Measurements from ENCODE around the gene THUMPD2.
"Not testable (repeated sequence)": the region's sequence is repeated elsewhere in the genome, so short reads cannot be mapped to it uniquely, and the experiment has no call there.

Gene THUMPD2, protein sequence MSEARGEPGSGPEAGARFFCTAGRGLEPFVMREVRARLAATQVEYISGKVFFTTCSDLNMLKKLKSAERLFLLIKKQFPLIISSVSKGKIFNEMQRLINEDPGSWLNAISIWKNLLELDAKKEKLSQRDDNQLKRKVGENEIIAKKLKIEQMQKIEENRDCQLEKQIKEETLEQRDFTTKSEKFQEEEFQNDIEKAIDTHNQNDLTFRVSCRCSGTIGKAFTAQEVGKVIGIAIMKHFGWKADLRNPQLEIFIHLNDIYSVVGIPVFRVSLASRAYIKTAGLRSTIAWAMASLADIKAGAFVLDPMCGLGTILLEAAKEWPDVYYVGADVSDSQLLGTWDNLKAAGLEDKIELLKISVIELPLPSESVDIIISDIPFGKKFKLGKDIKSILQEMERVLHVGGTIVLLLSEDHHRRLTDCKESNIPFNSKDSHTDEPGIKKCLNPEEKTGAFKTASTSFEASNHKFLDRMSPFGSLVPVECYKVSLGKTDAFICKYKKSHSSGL

DNA sequence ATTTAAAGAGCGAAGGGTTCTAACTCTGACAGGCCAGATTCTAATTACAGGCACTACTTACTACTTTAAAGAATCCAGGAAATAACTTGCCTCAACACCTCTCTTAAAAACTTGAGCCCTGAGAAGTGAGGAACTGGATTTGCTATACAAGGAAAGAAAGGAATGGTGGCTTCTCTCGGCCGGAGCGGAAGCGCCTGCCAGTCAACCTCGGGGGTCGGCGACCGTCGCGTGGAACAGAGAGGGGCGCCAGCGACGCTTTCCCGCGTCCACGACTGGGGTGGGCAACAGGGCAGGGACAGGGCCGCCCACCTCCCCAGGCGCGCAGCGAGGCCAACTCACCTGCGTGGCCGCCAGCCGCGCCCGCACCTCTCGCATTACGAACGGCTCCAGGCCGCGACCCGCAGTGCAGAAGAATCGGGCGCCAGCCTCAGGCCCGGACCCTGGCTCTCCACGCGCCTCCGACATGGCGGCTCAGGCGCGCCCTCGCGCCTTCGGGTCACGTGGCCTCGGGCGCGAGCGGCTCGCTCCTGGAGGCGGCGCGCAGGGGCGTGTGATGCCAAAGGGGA, at the start of gene THUMPD2:
Gene THUMPD2 (minus strand): TSS at position 484 of the 566 bp plus-strand sequence. CDS start 19 bp downstream, at position 465.
- DNase-seq: peak; percentile 32

DNA sequence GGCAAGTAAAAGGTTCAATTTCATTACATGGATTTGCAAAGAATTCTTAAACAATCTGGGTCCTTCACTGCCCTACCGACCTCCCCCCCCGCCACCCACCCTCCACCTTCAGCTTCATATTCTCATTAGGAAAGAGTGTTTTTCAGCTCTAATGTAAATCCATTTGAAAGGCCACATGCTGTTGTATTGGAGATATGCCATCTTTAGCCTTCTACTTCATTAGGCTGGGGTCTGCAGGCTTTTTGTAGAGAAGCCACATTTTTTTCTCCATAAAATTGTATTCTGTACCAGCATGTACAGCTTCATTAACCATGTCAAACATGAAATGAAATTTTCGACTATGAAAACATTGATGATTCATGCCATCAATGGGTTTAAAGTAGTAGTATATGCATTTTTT, 42.8 kb upstream of the THUMPD2 start:
- no peak for DNase-seq

DNA sequence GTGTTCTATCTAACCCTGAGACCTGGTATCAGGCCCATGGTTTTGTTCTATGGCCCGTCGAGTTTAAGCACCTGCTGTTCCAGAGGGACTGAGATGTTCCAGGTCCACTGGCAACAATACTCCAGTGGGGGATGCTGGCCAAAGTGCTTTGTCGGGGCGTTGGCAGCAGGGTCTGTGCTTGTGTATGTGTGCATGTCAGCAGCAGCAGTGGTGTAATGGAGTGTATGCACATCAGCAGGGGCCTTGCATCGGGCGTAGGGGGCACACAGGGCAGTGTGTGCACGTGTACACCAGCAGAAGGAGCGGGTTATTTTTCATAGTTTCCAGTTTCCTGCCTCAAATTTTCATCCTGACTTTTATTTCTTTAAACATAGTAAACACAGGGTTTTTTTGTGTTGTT, 37.8 kb upstream of the THUMPD2 start:
- DNase-seq: no peak

DNA sequence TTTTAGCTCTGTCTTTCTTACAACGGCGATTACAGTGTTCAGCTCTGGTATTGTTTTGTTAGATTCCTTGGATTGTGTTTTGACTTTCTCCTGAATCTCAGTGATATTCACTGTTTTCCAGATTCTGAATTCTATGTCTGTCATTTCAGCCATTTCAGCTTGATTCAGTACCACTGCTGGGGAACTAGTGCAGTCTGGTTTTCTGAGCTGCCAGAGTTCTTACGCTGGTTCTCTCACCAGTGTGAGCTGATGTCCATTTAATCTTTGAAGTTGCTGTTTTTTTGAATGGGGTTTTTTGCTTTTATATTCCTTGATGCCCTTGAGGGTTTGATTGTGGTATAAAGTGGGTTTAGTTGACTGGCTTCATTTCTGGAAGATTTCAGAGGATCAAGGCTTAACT, 37.4 kb upstream of the THUMPD2 start:
- DNase-seq: no peak

DNA sequence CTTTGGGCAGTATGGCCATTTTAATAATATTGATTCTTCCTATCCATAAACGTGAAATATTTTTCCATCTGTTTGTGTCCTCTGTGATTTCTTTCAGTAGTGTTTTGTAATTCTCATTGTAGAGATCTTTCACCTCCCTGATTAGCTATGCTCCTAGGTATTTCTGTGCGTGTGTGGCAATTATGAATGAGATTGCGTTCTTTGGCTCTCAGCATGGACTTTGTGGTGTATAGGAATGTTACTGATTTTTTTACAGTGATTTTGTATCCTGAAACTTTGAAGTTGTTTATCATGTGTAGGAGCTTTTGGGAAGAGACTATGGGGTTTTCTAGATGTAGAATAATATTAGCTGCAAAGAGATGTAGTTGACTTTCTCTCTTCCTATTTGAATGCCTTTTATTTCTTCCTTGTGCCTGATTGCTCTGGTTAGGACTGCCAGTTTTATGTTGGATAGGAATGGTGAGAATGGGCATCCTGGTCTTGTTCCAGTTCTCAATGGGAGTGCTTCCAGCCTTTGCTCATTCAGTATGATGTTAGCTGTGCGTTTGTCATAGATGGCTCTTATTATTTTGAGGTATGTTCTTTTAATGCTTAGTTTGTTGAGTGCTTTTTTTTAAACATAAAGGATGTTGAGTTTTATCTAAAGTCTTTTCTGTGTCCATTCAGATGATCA, 27.0 kb upstream of the THUMPD2 start:
- DNase-seq: no peak

DNA sequence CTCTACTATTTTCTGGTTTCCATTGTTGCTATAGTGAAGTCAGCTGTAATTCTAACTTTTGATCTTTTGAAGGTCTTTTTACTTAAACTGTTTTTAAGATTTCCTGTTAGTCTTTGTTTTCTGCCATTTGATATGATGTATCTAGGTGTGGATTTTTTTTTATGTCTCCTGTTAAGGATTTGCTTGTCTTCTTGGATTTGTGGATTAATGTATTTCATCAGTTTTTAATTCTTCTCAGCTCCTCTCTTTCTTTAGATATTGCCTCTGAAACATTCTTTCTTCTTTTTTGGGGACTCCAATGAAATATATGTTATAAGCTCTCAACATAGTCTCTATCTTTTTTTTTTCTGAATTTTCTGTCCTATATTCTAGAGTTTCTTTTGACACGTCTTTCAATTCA, 24.8 kb upstream of the THUMPD2 start:
- no peak for DNase-seq

DNA sequence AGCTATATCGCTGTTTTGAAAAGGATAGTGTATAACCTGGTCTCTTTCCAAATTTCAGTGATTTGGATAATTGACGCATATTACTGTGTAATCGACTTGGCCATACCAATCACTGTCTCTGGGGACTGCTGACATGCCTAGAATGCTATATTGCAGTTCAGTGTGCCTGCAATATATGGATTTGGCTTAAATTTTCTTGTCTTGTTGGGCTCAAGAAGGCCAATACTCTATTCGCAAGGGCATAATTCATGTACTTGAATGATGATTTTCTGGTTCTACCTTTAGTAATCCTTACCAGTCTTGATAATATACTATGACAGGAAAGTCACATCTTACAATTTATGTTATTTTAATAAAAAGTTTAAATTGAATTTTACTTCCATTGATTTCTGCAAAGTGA, 21.7 kb upstream of the THUMPD2 start:
- DNase-seq: no peak

DNA sequence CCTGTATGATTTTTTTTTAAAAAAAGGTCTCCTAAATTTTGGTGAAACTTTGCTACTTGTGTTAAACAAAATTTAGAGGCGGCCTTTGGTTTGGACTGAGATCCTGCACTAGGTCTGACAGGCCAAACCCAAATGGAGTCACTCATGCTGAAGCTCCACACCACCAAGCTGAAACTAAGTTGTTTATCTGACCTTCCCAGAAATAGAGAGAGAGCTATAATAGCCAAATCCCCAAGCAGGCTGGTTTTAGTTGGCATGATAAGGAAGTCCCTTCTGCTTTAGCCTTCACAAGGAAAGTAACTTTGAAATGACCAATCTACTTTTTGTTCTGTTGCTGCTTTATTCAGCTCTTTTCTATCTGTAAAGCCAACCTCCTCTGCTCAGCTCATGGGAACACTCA, 17.1 kb upstream of the THUMPD2 start:
- no peak for DNase-seq

DNA sequence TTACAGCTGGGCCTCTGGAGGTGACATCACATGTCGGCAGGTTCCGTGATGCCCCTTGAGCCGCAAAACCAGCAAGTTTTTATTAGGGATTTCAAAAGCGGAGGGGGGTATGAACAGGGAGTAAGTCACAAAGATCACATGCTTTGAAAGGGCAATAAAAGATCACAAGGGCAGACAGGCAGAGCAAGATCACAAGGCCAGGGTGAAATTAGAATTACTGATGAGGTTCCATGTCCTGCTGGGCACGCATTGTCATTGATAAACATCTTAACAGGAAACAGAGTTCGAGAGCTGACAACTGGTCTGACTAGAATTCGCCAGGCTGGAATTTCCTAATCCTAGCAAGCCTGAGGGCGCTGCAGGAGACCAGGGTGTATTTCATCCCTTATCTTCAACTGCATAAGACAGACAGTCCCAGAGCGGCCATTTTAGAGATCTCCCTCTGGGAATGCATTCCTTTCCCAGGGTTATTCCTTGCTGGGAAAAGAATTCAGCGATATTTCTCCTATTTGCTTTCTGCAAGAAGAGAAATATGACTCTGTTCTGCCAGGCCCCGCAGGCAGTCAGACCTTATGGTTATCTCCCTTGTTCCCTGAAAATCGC, 11.3 kb upstream of the THUMPD2 start:
- not testable (repeated sequence) for DNase-seq

DNA sequence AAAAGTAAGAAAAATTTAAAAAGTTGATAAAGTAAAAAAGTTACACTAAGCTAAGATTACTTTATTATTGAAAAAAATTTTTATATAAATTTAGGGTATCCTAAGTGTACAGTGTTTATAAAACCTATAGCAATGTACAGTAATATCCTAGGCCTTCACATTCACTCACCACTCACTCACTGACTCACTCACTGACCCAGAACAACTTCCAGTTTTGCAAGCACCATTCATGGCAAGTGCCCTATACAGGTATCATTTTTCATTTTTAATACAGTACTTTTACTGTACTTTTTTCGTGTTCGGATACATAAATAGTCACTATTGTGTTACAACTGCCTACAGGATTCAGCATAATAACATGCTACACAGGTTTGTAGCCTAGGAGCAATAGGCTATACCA, 8.9 kb upstream of the THUMPD2 start:
- DNase-seq: no peak

DNA sequence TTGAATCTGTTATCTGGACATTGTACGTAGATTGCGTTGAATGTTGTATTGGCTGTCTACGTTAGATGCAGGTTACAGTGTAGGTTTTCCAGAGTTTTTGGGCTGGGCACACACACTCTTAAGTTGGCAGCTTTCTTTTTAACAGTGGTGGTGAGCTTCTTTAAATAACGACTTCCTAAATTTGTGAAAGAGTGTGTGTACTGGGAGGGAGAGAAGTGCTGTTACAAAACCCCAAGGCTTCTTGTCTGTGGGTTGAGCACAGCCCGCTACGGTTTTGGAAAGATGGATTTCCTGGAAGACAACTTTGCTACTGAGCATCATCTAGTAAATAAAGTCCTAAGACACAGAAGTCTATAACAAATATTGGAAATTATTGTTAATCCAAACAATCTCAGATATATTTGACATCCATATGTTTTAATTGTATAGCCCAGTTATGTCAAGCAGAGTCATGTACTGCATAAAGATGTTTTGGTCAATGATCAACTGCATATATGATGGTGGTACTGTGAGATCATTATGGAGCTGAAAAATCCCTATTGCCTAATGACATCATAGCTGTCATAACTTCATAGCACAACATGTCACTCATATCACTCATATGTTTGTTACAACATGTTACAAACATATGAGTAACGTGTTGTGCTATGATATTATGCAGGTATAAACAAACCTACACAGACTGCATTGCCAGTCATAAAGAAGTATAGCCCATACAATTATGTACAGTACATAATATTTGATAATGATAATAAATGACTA, 7.9 kb upstream of the THUMPD2 start:
- no peak for DNase-seq

DNA sequence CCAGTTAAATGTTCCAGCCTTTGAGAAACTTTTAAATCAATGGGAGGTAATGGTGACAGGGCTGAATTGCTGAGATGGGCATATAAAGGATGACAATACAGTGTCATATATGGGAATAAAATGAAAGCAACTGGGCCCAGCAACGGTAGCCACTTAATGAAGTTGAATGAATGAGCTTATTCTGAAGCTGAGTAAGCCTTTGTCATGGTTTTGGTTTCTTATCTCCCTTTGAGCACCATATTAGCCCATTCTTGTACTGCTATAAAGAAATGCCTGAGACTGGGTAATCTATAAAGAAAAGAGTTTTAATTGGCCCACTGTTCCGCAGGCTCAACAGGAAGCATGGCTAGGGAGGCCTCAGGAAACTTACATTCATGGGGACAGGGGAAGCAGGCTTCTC, 3.5 kb upstream of the THUMPD2 start:
- no peak for DNase-seq

DNA sequence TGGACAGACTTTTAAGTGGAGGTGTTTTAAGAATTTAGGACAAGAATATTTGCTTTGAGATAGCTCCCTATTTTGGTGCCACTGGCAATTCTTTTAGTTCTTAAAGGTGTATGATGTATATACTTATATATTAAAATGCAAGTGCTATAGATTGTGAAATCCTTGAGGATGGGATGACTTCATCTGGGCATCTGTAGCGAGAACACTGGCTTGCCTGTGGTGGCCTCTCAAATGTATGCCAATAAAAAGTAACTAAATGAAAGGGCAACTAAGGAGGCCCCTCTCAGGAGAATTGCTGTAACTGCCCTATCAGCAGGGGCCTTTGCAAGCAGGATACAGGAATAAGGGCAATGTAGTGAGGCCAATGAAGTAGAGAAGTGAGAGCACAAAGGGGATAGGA, 2.6 kb upstream of the THUMPD2 start:
- no peak for DNase-seq

DNA sequence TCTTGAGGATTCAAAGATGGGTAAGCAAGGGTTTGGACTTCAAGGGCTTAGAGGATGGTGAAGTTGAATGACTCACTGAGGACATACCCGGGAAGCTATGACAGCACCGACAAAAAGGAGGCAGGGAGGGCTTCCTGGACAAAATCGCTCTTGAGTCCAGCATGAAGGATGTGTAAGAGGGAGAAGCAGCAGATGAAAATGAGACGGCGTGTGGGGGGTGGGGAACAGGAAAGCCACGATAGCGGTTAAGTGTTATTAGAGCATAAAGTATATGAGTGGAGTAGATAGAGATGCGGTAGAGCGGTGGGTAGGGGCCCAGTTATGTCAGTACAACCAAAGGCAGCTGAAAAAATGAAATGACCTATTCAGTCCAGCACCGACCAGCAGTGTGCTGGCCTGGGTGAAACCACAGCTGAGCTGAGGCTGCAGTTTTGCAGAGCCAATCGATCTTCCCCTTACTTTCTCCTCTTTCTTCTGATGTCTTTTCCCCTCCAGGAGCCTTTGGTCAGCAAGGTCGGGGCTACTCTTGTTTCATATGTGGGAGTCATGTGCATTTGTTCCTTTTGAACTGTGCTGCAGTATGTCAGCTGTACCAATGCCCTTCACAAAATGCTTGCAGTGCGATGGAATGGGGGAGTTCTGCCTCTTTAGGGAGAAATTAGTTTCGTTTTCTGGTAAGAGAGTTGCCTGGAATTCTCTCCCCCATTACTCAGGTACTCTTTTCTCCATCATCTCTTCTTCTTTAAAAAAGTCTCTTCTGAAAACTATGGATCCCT, 2.0 kb upstream of the THUMPD2 start:
- DNase-seq: no peak

DNA sequence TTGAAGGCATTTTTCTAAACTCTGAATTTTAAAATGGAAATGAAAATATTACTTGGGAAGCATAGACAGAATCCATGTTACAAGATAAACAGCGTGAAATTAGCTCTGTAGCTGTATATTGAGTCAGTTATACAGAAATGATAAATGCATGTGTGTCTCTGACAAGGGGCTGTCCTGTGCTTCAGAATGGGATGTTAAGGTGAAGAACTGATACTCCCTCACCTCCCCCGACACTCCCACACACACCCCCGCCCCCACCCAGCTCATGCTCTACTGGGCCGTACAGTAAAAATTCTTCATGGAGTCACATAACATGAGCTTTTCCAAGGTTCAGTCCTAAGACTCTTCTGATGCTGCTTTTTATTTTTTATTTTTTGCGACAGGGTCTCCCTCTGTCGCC, 869 bp upstream of the THUMPD2 start:
- DNase-seq: no peak

DNA sequence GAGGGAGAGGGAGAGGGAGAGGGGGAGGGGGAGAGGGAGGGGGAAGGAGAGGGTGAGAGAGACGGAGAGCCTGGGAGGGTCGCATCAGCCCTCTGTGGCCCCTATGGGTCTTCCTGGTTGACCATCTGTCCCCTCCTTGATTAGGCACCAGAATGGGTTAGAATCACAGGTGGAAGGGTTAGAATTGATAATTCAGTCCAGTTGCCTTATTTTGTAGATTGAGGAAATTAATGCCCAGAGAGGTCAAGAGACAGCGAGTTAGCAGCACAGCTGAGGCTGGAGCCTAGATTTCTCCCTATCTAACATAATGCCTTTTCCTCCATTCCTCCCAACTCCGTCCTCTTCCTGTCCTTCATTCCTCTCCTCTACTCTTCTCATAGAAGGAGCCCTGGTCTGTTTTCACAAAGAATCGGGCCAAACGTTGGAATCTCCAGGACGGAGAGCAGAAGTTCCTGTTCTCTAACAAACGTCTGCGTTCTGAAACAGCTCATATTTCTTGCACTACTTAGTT, 338 bp upstream of the THUMPD2 start:
- DNase-seq: no peak

DNA sequence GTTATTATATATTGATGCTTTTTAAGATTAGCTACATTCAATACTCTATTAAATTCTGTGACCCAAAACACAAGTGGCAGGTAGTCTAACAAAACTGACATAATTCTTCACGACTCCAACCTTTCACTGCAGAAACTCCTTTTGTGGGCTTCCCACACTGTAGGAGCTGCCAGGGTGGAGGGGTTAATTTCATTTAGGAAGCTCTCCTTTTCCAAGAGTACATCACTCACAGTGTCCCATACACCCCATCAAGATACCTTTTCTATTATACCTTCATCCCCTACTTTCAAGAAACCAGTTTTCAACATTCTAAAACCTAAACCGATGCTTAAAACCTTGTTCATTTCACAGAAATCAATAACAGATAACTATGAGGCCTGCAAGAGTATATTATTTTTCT, 825 bp downstream of the THUMPD2 start:
- no peak for DNase-seq

DNA sequence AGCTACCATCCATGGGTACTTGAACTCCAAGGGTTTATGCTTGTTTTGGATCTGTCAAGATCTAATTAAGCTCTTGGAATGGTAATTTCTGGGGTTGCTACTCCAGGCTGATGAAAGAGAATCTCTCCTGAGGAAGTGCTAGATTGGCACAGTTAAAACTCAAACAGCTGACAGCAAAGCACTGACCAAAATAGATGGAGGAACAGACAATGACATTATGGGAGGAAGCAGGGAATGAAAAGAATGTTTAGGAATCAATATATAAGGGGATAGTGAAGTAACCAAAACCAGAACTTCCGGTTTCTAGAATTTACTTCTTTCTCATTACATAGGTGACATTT, 6.3 kb downstream of the THUMPD2 start:
- DNase-seq: no peak

DNA sequence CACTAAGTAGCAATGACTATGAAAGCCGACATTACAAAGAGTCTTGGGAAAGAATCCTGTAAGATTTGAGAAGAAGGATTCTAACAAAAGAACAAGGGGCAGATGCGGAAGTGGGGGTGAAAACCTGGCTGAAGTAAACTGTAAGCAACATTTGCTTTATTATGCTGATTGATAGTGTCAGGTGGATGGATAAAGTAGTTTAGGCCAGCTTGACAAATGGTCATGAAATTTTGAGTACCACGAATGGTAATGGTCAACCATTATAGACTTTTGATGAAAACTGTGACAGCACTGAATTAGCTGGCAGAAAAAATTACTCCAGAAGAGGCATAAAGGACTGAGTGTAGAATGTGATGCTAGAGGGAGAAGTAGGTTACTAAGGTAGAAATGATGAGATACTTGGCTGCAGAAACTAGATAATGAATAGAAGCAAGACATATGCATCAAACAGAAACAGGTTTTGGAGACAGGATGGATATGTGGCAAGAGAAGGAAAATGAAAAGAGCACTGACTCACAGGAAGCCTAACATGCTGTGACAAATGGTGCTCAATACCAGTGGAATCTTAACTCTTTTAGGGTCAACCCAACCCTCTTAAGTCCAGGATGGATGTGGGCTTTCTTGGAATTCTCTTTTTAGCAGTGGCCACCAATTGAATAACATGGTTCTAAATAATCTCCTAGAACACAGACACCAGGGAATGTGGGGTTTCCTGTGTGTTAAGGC, 6.8 kb downstream of the THUMPD2 start:
- DNase-seq: no peak

DNA sequence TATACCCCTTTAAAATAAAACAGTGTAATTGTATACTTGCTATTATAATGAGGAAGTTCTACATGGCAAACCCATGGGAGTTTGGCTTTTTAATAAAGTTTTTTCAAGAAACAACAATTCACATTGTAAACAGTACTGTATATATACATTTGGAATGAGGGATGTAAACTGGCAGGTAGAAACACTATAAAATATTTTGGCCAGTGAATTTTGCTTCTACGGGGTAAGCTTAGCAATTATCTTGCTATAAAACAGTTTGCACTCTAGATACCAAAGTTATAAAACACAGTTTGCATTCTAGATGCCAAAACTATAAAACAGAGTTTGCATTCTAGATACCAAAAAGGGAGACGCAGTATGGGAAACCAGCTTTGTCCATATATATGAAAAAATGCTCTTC, 16.6 kb downstream of the THUMPD2 start:
- no peak for DNase-seq

DNA sequence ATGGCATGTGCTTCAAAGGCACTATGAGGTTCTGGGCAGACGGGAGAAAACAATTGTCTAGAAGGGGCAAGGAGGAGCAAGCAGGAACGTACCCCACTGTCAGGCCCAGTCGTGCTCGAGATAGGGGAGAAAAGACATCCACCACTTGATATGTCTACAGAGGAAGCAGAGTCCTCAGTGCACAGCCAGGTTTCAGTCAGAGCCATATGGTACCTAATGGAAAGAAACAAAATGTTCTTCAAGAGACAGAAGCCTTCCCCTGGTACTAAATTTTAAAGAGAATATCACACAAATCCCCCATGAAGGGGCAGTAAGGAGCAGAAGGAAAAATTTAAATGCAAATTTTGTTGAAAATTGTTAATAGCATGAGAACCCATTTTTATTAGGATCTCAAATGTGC, 21.9 kb downstream of the THUMPD2 start:
- DNase-seq: no peak

Measured in NCI-H2029 treated with DMSO at 0.1 percent for 48 hours (cell line).